HepG2 (cell line): Measurements from ENCODE around the gene ZDHHC11. TPM values are rescaled to one million over a fixed set of nuclear protein-coding genes. Genes with fewer than 3 reads are reported as not detected.

Experiments
- ATAC-seq: fragments of 200-7000 bp; cut with Tn5 transposase; 3 replicates; pipeline ENCODE4 v1.9.1; 2020; ENCODE audit warnings: mild to moderate bottlenecking, moderate library complexity
- BruUV-seq: library from RNA; stranded (reverse); fragments of 400-500 nt; replicated peaks from 2 replicates; lab custom pipeline; 2021; lab: Mats Ljungman, UMichigan
- CTCF ChIA-PET: fragments of 300-600 bp; formaldehyde crosslinking; extraction: SDS; loops from one replicate; lab custom pipeline; 2021; ENCODE audit warnings: low total read pairs, inconsistent platforms, low intra/inter-chr PET ratio; lab: Yijun Ruan, JAX
- POLR2A ChIA-PET: fragments of 350-600 bp; sonication (Branson Sonifier 250); formaldehyde crosslinking; loops from one replicate; lab custom pipeline; 2020; ENCODE audit warnings: antibody characterized with exemption, inconsistent platforms; lab: Yijun Ruan, JAX
- DNase-seq: peaks from one replicate; pipeline ENCODE4 v3.0.0-alpha.2; 2015; ENCODE audit warnings: low spot score
- FAIRE-seq: peaks from 3 replicates; lab custom pipeline; 2011; peaks lifted over from hg19 to GRCh38; lab: Jason Lieb, UNC
- H2AFZ ChIP-seq: one replicate; pipeline ENCODE4 v1.6.1; 2011; ENCODE audit warnings: low read length, inconsistent platforms
- H3K27ac ChIP-seq: fragments of 300-600 bp; 3 replicates; pipeline ENCODE4 v1.8.0; 2011; ENCODE audit warnings: mixed run types, mild to moderate bottlenecking, mixed read lengths, low read length, inconsistent platforms; ENCODE audit not compliant: insufficient read depth; ENCODE audit errors: extremely low read length
- H3K27me3 ChIP-seq, 2 experiments: fragments of 200-600 bp in 1 of 2; 2 replicates in 1 of 2; 3 replicates in 1 of 2; pipeline versions ENCODE4 v1.6.0 to v1.8.0; 2011; ENCODE audit warnings: low read length in 2 of 2, mild to moderate bottlenecking in 2 of 2, moderate library complexity in 2 of 2, inconsistent platforms in 1 of 2; ENCODE audit not compliant: insufficient read depth in 2 of 2, control insufficient read depth in 1 of 2
- H3K36me3 ChIP-seq, 2 experiments: fragments of 200-600 bp in 1 of 2; replicated peaks in 1 of 2; 2 replicates in 1 of 2; 3 replicates in 1 of 2; pipeline versions ENCODE4 v1.5.1 to v1.8.0; 2011; ENCODE audit warnings: low read length in 2 of 2, inconsistent platforms in 1 of 2; ENCODE audit not compliant: insufficient read depth in 2 of 2, control insufficient read depth in 1 of 2
- H3K4me1 ChIP-seq: 2 replicates; pipeline ENCODE4 v1.5.1; 2012; ENCODE audit warnings: low read length, inconsistent platforms; ENCODE audit not compliant: insufficient read depth
- H3K4me2 ChIP-seq: 2 replicates; pipeline ENCODE4 v1.6.0; 2011; ENCODE audit warnings: low read depth, low read length, inconsistent platforms
- H3K4me3 ChIP-seq, 3 experiments: fragments of 200-600 bp in 1 of 3; sonication (generic), shearing (Covaris generic) in 1 of 3; replicated peaks in 1 of 3; 2 replicates each; pipeline ENCODE4 v1.5.1; 2011 to 2016; ENCODE audit warnings: low read length in 3 of 3, inconsistent platforms in 2 of 3, low read depth in 2 of 3, mild to moderate bottlenecking in 2 of 3, control low read depth in 1 of 3, mixed read lengths in 1 of 3; ENCODE audit not compliant: insufficient read depth in 1 of 3
- H3K79me2 ChIP-seq: one replicate; pipeline ENCODE4 v1.6.1; 2011; ENCODE audit warnings: low read length, inconsistent platforms; ENCODE audit not compliant: insufficient read depth
- H3K9ac ChIP-seq: 2 replicates; pipeline ENCODE4 v1.6.0; 2011; ENCODE audit warnings: mild to moderate bottlenecking, low read depth, low read length, inconsistent platforms; ENCODE audit not compliant: insufficient read depth
- H3K9me3 ChIP-seq: 2 replicates; pipeline ENCODE4 v1.5.1; 2012; ENCODE audit warnings: mild to moderate bottlenecking, low read length
- H4K20me1 ChIP-seq: 2 replicates; pipeline ENCODE4 v1.6.0; 2011; ENCODE audit warnings: inconsistent platforms, mild to moderate bottlenecking, low read length, moderate library complexity; ENCODE audit not compliant: insufficient read depth
- ATF7 ChIP-seq, 2 experiments: fragments of 450-650 bp in 1 of 2; sonication (generic) in 1 of 2; formaldehyde crosslinking in 1 of 2; IDR thresholded peaks; 2 replicates each; pipeline versions ENCODE4 v1.4.0 to v1.6.1; 2016 to 2020; ENCODE audit warnings: antibody characterized with exemption in 1 of 2, mild to moderate bottlenecking in 1 of 2, missing genetic modification reagents in 1 of 2
- DRAP1 ChIP-seq: IDR thresholded peaks from 2 replicates; pipeline ENCODE4 v1.6.1; 2016; ENCODE audit warnings: missing genetic modification reagents, missing compliant biosample characterization
- HNF1B ChIP-seq: sonication (generic); formaldehyde crosslinking; IDR thresholded peaks from 2 replicates; pipeline ENCODE4 v1.5.1; 2020; ENCODE audit warnings: mild to moderate bottlenecking, moderate library complexity, missing genetic modification reagents
- KLF13 ChIP-seq: sonication (generic); formaldehyde crosslinking; IDR thresholded peaks from 2 replicates; pipeline ENCODE4 v1.4.0; 2020; ENCODE audit warnings: mild to moderate bottlenecking, missing genetic modification reagents
- LCORL ChIP-seq, 2 experiments: fragments of 450-650 bp in 1 of 2; sonication (generic) in 1 of 2; formaldehyde crosslinking in 1 of 2; IDR thresholded peaks; 2 replicates each; pipeline versions ENCODE4 v1.5.0 to v1.6.1; 2017 to 2020; ENCODE audit warnings: antibody characterized with exemption in 1 of 2, missing genetic modification reagents in 1 of 2
- NR2F2 ChIP-seq: IDR thresholded peaks from 2 replicates; pipeline ENCODE4 v1.6.1; 2012; ENCODE audit warnings: low read depth, inconsistent platforms, borderline replicate concordance
- NR2F6 ChIP-seq, 2 experiments: IDR thresholded peaks; 2 replicates each; pipeline ENCODE4 v1.6.1; 2016; ENCODE audit warnings: antibody characterized with exemption in 1 of 2, mild to moderate bottlenecking in 1 of 2
- SOX13 ChIP-seq, 3 experiments: fragments of 450-650 bp in 1 of 3; sonication (generic) in 1 of 3; formaldehyde crosslinking in 1 of 3; IDR thresholded peaks in 2 of 3; conservative IDR thresholded peaks in 1 of 3; 2 replicates each; pipeline versions ENCODE4 v1.5.0 to v1.6.1; 2016 to 2020; ENCODE audit warnings: antibody characterized with exemption in 1 of 3, mild to moderate bottlenecking in 1 of 3, missing compliant biosample characterization in 1 of 3, missing genetic modification reagents in 1 of 3, moderate library complexity in 1 of 3
- SP5 ChIP-seq: IDR thresholded peaks from 2 replicates; pipeline ENCODE4 v1.6.1; 2016; ENCODE audit warnings: low read depth, borderline replicate concordance
- ZC3H4 ChIP-seq: sonication (generic); formaldehyde crosslinking; IDR thresholded peaks from 2 replicates; pipeline ENCODE4 v1.4.0; 2020; ENCODE audit warnings: missing genetic modification reagents, borderline replicate concordance
- ZNF883 ChIP-seq: sonication (generic); formaldehyde crosslinking; IDR thresholded peaks from 2 replicates; pipeline ENCODE4 v1.5.1; 2020; ENCODE audit warnings: mild to moderate bottlenecking, missing genetic modification reagents; ENCODE audit errors: not compliant biosample characterization
- WGBS: methylation state at CpG from one replicate; pipeline ENCODE4 v1.1.6; 2017; ENCODE audit warnings: low lambda C conversion rate; 5-methylcytosine and 5-hydroxymethylcytosine counted together
- in situ Hi-C: cut with HindIII; loops from 2 replicates; pipeline ENCODE4 v1.10.0; 2017; ENCODE audit warnings: low pct_unique_long_range_greater_than_20kb; ENCODE audit not compliant: extremely low pct_ligation_motif_present
- intact Hi-C: fragments of 100-400 bp; cut with micrococcal nuclease; formaldehyde crosslinking; loops from one replicate; pipeline ENCODE4 v1.10.0; 2022; ENCODE audit not compliant: unreplicated experiment
- polyA plus RNA-seq, 8 experiments: library from polyadenylated mRNA; depleted of rRNA in 3 of 8; stranded (reverse) in 7 of 8; unstranded in 1 of 8; fragments of >200 nt; fragmentation: Illumina TruSeq in 4 of 8; extraction: Trizol in 4 of 8; gene quantifications; 2 replicates each; pipeline versions ENCODE4 v1.2.1 to v1.2.3, GENCODE V29; 2011 to 2016; ENCODE audit warnings: low read depth in 4 of 8, missing spikeins in 1 of 8, mixed read lengths in 1 of 8; ENCODE audit not compliant: insufficient read depth in 1 of 8
- total RNA-seq, 5 experiments: library from RNA; depleted of rRNA; stranded (reverse); fragments of >200 nt; fragmentation: Illumina TruSeq; extraction: Trizol; gene quantifications; 2 replicates each; pipeline ENCODE4 v1.2.3, GENCODE V29; 2016; ENCODE audit warnings: low read depth in 1 of 5
- TF ChIP-seq, protein P1 (sequence below): sonication (generic); formaldehyde crosslinking; IDR thresholded peaks from 2 replicates; pipeline ENCODE4 v1.5.1; 2020; ENCODE audit warnings: missing genetic modification reagents, mild to moderate bottlenecking, borderline replicate concordance

ZDHHC11 gene
- total and polyA plus RNA-seq, 2 of the 13 experiments (the other 11 are each of a cell fraction or from before 2014, with no cell fraction given), result 2.1 to 4.0 TPM

DNA sequence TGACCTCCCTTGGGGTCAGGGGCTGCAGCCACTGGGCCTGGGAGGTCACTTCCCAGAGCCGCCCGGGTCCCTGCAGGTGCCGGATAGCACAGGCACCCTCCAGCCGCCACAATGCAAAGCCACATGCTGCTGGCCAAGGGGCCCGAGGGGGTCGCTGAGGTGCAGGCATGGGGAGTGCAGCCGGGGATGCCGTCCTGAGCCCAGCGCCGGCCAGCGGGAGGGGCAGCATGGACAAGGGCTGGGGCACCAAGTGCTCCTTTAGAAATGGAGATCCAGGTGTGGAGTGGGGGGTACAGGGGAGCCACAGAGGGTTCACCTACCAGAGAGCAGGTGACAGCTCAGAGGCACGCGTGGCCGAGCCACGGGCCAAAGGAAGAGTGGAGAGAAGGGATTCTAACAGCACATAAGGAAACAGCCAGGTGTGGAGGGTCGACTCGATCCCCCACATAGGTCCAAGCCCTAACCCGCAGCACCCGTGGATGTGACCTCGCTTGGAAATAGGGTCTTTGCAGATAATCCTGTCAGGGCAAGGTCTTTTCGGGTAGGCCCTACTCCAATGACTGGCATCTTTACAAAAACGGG lies 90.9 kb downstream of the ZDHHC11 start:
- TF ChIP-seq ATF7 (IDR thresholded peaks at IDR 0.05) (no peak), ATF7 (CRISPR knock-in tag; IDR thresholded peaks at IDR 0.05) (0 out of 2 replicates have a peak, but pooled peaks have one; percentile 5), HNF1B (CRISPR knock-in tag) (no peak)
- TF ChIP-seq, all 625 proteins: peak for 1
- Histone ChIP-seq H4K20me1 (no peaks in the 10 kb centered on the region), H3K4me3 (no peak overlapping the region), H3K4me1 (peaks cover 47% of the 10 kb centered on the region), H3K79me2 (no peaks in the 10 kb centered on the region), H3K9ac (peak overlapping the region; percentile 67), H3K36me3 (no peaks in the 10 kb centered on the region), H3K27me3 (peaks cover 3 to 57% of the 10 kb centered on the region in 2 experiments), H3K4me2 (no peak overlapping the region), H2AFZ (no peak overlapping the region), H3K27ac (no peak overlapping the region), H3K9me3 (no peaks in the 10 kb centered on the region)
- intact Hi-C loops, result no loop called here
- POLR2A ChIA-PET, result no interaction called here
- FAIRE-seq (no peak), DNase-seq (no peak), ATAC-seq (no peak)
- in situ Hi-C loops, result no loop called here
- no TSS peak for BruUV-seq
- WGBS, result 80% methylated on average over 22 of the region's 22 CpGs
- CTCF ChIA-PET, result no interaction called here

DNA sequence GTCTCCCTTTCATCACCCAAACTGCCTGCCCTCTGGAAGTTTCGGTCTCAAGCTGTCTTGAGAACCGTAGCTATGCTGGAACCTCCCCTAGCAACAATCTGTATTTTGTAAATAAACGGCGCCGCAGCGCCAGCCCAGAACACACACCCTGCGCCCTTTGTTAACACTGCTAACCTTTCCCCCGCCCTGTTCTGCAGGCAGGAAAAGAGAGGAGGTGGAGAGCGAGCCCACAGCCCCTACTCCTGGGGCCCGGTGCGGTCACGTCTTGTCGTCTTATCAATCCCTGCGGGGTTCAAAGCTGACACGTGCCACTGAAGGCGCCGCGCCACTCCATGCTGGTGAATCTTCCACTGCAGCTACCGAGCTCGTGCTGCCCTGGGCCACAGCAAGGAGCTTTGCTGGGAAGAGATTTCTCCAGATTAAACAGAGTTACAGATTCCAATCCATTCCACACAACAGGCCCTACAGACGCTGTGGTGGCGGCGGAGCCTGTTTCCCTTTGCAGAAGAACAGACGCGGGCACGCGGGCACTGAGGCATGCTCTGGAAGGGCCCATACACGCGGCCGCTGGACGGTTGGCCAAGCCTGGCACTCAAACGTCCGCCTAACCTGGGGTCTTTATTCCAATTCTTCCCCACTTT lies 91.6 kb downstream of the ZDHHC11 start:
- CTCF ChIA-PET, result no interaction called here
- TF ChIP-seq DRAP1 (CRISPR knock-in tag), result 0 out of 2 replicates have a peak, but pooled peaks have one; percentile 22
- TF ChIP-seq ZC3H4 (CRISPR knock-in tag), result no peak
- TF ChIP-seq LCORL (IDR thresholded peaks at IDR 0.05), result no peak
- TF ChIP-seq LCORL (CRISPR knock-in tag; IDR thresholded peaks at IDR 0.05), result peak; percentile 25; the same call in 1 of the 2 replicates
- TF ChIP-seq ZNF883 (CRISPR knock-in tag), result no peak
- TF ChIP-seq SP5 (CRISPR knock-in tag), result peak; percentile 80
- TF ChIP-seq NR2F6 (IDR thresholded peaks at IDR 0.05), result peak; percentile 59; the same call in 1 of the 2 replicates
- TF ChIP-seq NR2F6 (CRISPR knock-in tag; IDR thresholded peaks at IDR 0.05), result 0 out of 2 replicates have a peak, but pooled peaks have one; percentile 23
- peak; percentile 73 for TF ChIP-seq NR2F2
- no peak for TF ChIP-seq SOX13 (IDR thresholded peaks at IDR 0.05)
- TF ChIP-seq SOX13 (CRISPR knock-in tag; conservative IDR thresholded peaks at IDR 0.05 in 1 of 2, IDR thresholded peaks at IDR 0.05 in 1 of 2), result peak in 1 of 2 experiments; percentile 67; a peak in 2 of 4 replicates
- TF ChIP-seq, protein P1, sequence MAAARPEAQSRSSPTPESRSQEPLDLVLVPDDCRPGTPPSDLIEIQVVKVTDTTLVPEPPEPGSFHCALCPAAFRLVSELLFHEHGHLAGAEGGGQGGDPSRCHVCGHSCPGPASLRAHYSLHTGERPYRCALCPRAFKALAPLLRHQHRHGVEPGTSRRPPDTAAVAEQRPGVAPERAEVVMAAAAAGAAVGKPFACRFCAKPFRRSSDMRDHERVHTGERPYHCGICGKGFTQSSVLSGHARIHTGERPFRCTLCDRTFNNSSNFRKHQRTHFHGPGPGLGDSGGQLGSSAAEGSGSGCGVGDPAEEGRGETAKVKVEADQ, result no peak
- TF ChIP-seq KLF13 (CRISPR knock-in tag), result no peak

More for the DNA sequence above, 91.6 kb downstream of the ZDHHC11 start:
- ATAC-seq (peak; percentile 68), DNase-seq (peak; percentile 81), FAIRE-seq (peak; percentile 60)
- no TSS peak for BruUV-seq
- intact Hi-C loops (no loop called here), in situ Hi-C loops (no loop called here)
- H3K4me2 ChIP-seq, result peak overlapping the region; percentile 52
- H3K9ac ChIP-seq, result peak overlapping the region; percentile 70
- H3K4me3 ChIP-seq, result peak overlapping the region in 1 of 3 experiments; percentile 51; a peak in 2 of 6 replicates
- no peaks in the 10 kb centered on the region for H3K79me2 ChIP-seq
- H4K20me1 ChIP-seq, result no peaks in the 10 kb centered on the region
- POLR2A ChIA-PET, result no interaction called here
- no peaks in the 10 kb centered on the region for H3K9me3 ChIP-seq
- H3K36me3 ChIP-seq, result no peaks in the 10 kb centered on the region
- H3K27ac ChIP-seq, result peak overlapping the region; percentile 14
- WGBS, result 25% methylated on average over 33 of the region's 33 CpGs
- peaks cover 3 to 57% of the 10 kb centered on the region in 2 experiments for H3K27me3 ChIP-seq
- H3K4me1 ChIP-seq, result peaks cover 47% of the 10 kb centered on the region
- H2AFZ ChIP-seq, result no peak overlapping the region
